Large intestine (tissue), 3 donors: ENCODE measurements around the gene COL27A1. TPM values are rescaled to one million over a fixed set of nuclear protein-coding genes. Genes with fewer than 3 reads are reported as not detected.

Experiments
- DNase-seq, 2 donors: peaks; one replicate each; pipeline versions ENCODE4 v3.0.0 to v3.0.0-alpha.2; 2013
- H3K27ac ChIP-seq: one replicate; pipeline ENCODE4 v1.5.1; 2013; ENCODE audit warnings: low read length
- H3K27me3 ChIP-seq: 2 replicates; pipeline ENCODE4 v1.6.1; 2013; ENCODE audit warnings: low read length; ENCODE audit not compliant: control insufficient read depth, insufficient read depth
- H3K36me3 ChIP-seq: 2 replicates; pipeline ENCODE4 v1.6.1; 2013; ENCODE audit warnings: low read length; ENCODE audit not compliant: control insufficient read depth, insufficient read depth
- H3K4me1 ChIP-seq: one replicate; pipeline ENCODE4 v1.6.1; 2013; ENCODE audit warnings: low read length; ENCODE audit not compliant: control insufficient read depth, insufficient read depth
- H3K4me3 ChIP-seq: one replicate; pipeline ENCODE4 v1.5.1; 2013; ENCODE audit warnings: low read length
- H3K9me3 ChIP-seq: one replicate; pipeline ENCODE4 v1.6.1; 2013; ENCODE audit warnings: mild to moderate bottlenecking, low read depth, low read length, moderate library complexity; ENCODE audit not compliant: control insufficient read depth
- WGBS: methylation state at CpG from one replicate; pipeline ENCODE4 v1.1.5; 2013; ENCODE audit warnings: low lambda C conversion rate; ENCODE audit not compliant: insufficient coverage; 5-methylcytosine and 5-hydroxymethylcytosine counted together
- polyA plus RNA-seq: library from polyadenylated mRNA; unstranded; fragments of 120-200 nt; gene quantifications from one replicate; pipeline ENCODE4 v1.2.1, GENCODE V29; 2013

COL27A1 gene
- polyA plus RNA-seq, 1 donor, result 117 TPM

- Histone ChIP-seq H3K9me3 (no peaks in the 10 kb centered on the region), H3K36me3 (peaks cover 56% of the 10 kb centered on the region), H3K27me3 (no peaks in the 10 kb centered on the region), H3K4me1 (peaks cover 27% of the 10 kb centered on the region), H3K4me3 (no peak overlapping the region), H3K27ac (no peak overlapping the region)
- no peak for DNase-seq
- WGBS, result no CpG with 5 or more reads among the region's 6 CpGs
Measured at GRCh38 chr9:114207845-114208244, 52.5 kb downstream of the COL27A1 start.

DNA sequence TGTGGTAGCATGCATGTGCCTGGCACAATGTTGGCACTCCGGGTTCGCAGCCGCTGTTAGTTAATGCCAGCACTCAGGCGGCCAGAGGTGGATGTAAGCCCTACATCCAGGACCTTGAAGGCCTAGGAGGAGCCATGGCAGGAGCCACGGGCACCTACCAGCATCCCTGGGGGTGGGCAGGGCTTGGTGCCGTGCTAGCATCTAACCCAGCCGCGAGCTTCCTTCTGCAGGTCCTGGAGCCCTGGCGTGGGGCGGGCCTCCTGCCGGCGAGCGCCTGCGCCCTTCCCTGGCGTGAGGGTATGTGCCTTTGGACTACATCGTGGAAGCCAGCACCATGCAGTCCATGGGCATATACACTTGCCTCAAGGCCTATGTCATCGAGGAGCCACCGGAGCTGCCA is 53.8 kb downstream of the COL27A1 start:
- H3K36me3 ChIP-seq, result peaks cover 69% of the 10 kb centered on the region
- H3K27ac ChIP-seq, result no peak overlapping the region
- no peak for DNase-seq
- no peaks in the 10 kb centered on the region for H3K9me3 ChIP-seq
- no CpG with 5 or more reads among the region's 18 CpGs for WGBS
- H3K4me3 ChIP-seq, result no peak overlapping the region
- H3K27me3 ChIP-seq, result no peaks in the 10 kb centered on the region
- peaks cover 27% of the 10 kb centered on the region for H3K4me1 ChIP-seq

DNA sequence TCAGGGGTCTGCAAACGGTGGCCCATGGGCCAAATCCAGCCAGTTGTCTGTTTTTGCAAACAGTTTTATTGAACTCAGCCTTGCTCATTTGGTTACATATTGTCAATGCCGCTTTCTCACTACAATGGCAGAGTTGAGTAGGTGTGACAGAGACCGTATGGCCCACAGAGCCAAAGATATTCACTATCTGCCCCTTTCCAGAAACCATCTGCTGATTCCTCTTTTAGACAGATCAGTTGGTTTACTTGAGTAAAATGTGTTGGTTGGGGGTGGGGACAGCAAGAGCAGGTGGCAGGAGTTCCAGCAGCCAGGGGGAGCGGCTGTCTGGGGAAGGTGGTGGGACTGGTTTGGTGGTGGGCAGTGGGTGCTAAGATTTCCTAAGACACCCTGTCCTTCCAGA is 54.8 kb downstream of the COL27A1 start:
- Histone ChIP-seq H3K27ac (no peak overlapping the region), H3K4me1 (peaks cover 27% of the 10 kb centered on the region), H3K27me3 (no peaks in the 10 kb centered on the region), H3K4me3 (no peak overlapping the region), H3K36me3 (peaks cover 74% of the 10 kb centered on the region), H3K9me3 (no peaks in the 10 kb centered on the region)
- no CpG with 5 or more reads among the region's 4 CpGs for WGBS
- DNase-seq, result no peak

DNA sequence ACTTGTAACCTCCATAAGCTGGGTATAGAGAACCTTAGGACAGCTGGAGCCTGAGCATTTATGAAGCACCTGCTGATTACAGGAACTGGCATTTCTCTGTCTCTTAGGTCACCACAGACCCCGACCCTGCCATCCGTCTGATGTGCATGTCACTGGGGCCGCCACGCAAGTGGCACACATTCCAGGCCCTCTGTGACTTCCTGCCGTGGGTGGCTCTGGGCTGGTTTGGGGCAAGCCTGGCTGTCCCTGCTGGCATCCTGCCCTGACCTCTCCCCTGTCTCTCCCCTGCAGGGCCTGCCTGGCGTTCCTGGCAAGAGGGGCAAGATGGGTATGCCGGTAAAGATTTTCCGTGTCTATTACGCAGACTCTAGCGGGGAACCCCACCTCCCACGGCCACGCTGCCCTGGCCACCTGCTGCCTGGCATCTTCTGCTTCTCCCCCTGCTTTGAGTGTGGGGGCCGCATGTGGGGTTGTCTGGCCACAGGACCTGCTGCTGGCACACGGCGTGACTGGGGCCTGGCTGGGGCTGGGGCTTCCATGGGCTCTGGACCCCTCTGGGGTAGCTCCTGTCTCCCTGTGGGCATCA is 55.4 kb downstream of the COL27A1 start:
- DNase-seq, result no peak
- Histone ChIP-seq H3K36me3 (peaks cover 71% of the 10 kb centered on the region), H3K9me3 (no peaks in the 10 kb centered on the region), H3K4me1 (peaks cover 27% of the 10 kb centered on the region), H3K27ac (no peak overlapping the region), H3K27me3 (no peaks in the 10 kb centered on the region), H3K4me3 (no peak overlapping the region)
- no CpG with 5 or more reads among the region's 15 CpGs for WGBS

- Histone ChIP-seq H3K4me1 (peaks cover 16% of the 10 kb centered on the region), H3K4me3 (no peak overlapping the region), H3K27ac (no peak overlapping the region), H3K27me3 (no peaks in the 10 kb centered on the region), H3K9me3 (no peaks in the 10 kb centered on the region), H3K36me3 (peaks cover 76% of the 10 kb centered on the region)
- no peak for DNase-seq
- no CpG with 5 or more reads among the region's 5 CpGs for WGBS
Measured at GRCh38 chr9:114212826-114213225, 57.5 kb downstream of the COL27A1 start.

DNA sequence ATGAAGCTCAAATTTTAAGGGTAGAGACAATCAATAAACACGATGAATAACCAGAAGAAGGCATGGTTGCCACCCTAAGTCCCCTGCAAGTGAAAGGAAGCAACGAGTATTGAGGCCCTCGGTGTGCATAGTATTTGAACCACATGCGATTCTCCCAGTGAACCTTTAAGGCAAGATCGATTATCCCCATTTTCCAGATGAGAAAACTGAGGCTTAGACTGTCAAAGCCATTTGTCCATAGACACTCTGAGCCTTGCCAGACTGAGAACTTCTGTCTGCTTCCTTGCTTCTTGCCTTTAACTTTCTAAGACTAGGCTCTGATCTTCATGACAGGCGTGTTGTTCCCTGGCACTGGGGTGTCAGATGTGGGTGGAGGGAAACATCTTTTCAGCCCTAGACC is 58.2 kb downstream of the COL27A1 start:
- Histone ChIP-seq H3K27ac (no peak overlapping the region), H3K27me3 (no peaks in the 10 kb centered on the region), H3K4me1 (peaks cover 16% of the 10 kb centered on the region), H3K4me3 (no peak overlapping the region), H3K9me3 (no peaks in the 10 kb centered on the region), H3K36me3 (peaks cover 81% of the 10 kb centered on the region)
- no peak for DNase-seq
- 100% methylated on average over 1 of the region's 6 CpGs for WGBS

GRCh38 chr9:114214181-114214580 is 58.8 kb downstream of the COL27A1 start:
- H3K27ac ChIP-seq, result no peak overlapping the region
- H3K4me3 ChIP-seq, result no peak overlapping the region
- no CpG with 5 or more reads among the region's 6 CpGs for WGBS

GRCh38 chr9:114214686-114215414 is 59.5 kb downstream of the COL27A1 start:
- no peak overlapping the region for H3K4me3 ChIP-seq
- H3K4me1 ChIP-seq, result peaks cover 20% of the 10 kb centered on the region
- no peak for DNase-seq
- H3K9me3 ChIP-seq, result no peaks in the 10 kb centered on the region
- WGBS, result no CpG with 5 or more reads among the region's 7 CpGs
- no peaks in the 10 kb centered on the region for H3K27me3 ChIP-seq
- H3K27ac ChIP-seq, result no peak overlapping the region
- peaks cover 75% of the 10 kb centered on the region for H3K36me3 ChIP-seq

More at GRCh38 chr9:114214181-114214580, 58.8 kb downstream of the COL27A1 start:
- Histone ChIP-seq H3K36me3 (peaks cover 78% of the 10 kb centered on the region), H3K27me3 (no peaks in the 10 kb centered on the region), H3K9me3 (no peaks in the 10 kb centered on the region), H3K4me1 (peaks cover 16% of the 10 kb centered on the region)
- DNase-seq, result no peak

DNA sequence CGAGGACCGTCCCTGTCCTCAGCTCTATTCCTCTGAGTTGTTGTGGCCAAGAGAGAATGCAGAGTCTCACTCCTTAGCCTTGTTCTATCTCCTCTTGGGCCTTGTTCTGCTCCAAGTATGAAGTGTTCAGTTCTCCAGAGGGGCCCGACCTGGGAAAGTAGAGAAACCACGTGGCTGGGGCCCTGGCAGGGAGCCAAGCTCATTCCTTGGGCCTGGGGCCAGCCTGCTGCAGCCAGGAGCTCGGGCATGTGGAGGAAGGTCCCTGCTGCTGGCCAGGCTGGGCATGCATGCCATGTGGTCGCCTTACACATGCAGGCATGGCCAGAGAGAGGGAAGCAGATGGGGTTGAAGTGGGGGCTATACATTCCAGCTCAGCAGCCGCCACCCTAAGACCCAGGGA is 60.7 kb downstream of the COL27A1 start:
- Histone ChIP-seq H3K4me3 (no peak overlapping the region), H3K36me3 (peaks cover 65% of the 10 kb centered on the region), H3K9me3 (no peaks in the 10 kb centered on the region), H3K27ac (peak overlapping the region; percentile 76), H3K27me3 (no peaks in the 10 kb centered on the region), H3K4me1 (peaks cover 33% of the 10 kb centered on the region)
- no CpG with 5 or more reads among the region's 7 CpGs for whole genome bisulfite sequencing
- peak; percentile 62 to 84 for DNase-seq

GRCh38 chr9:114216976-114217375 is 61.6 kb downstream of the COL27A1 start:
- H3K4me1 ChIP-seq, result peaks cover 39% of the 10 kb centered on the region
- no peak overlapping the region for H3K4me3 ChIP-seq
- no peaks in the 10 kb centered on the region for H3K27me3 ChIP-seq
- H3K36me3 ChIP-seq, result peaks cover 64% of the 10 kb centered on the region
- WGBS, result no CpG with 5 or more reads among the region's 4 CpGs
- H3K27ac ChIP-seq, result no peak overlapping the region
- no peaks in the 10 kb centered on the region for H3K9me3 ChIP-seq
- no peak for DNase-seq
